ENCODE results near the gene KRTAP4-12.
"Not testable (repeated sequence)": the region's sequence is repeated elsewhere in the genome, so short reads cannot be mapped to it uniquely, and the experiment has no call there.

The KRTAP4-12 gene

DNA sequence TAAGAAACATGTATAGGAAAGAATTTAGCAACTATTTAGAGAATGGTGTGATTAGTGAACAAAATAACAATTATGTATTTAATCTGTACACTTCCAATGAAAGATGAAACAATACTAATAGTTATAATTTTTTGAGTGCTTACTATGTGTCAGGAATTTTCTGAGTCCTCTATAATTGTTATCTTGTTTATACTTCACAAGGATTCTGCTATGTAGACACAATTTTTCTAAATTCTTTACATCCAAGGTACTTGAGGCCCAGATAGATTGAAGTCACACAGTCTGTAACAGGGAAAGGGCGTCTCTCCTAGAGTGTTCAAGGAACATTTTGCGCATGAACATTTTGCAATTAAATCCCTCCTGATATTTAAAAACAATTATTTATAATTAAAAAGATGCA, 1.1 kb upstream of the KRTAP4-12 start:
- no peak for DNase-seq

DNA sequence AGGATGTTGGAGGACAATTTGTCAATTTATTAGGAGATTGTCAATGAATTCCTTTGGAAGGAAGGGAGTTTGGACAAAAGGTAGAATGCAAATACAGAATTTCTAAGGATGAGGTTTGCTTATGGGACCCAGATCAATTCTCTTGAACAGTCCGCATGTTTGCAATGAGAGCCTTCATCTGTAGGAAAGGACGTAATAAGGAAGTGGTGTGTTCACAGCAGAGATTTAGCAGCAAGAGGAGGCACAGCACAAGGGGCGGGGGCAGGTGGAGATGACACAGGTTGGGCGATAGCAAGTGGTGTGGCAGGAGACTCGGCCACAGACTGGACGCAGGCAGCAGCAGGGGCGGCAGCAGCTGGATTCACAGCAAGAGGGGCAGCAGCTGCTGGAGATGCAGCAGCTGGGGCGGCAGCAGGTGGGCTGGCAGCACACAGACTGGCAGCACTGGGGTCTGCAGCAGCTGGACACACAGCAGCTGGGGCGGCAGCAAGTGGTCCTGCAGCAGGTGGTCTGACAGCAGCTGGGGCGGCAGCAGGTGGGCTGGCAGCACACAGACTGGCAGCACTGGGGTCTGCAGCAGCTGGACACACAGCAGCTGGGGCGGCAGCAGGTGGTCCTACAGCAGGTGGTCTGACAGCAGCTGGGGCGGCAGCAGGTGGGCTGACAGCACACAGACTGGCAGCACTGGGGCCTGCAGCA, 541 bp downstream of the KRTAP4-12 start:
- DNase-seq = not testable (repeated sequence)

DNA sequence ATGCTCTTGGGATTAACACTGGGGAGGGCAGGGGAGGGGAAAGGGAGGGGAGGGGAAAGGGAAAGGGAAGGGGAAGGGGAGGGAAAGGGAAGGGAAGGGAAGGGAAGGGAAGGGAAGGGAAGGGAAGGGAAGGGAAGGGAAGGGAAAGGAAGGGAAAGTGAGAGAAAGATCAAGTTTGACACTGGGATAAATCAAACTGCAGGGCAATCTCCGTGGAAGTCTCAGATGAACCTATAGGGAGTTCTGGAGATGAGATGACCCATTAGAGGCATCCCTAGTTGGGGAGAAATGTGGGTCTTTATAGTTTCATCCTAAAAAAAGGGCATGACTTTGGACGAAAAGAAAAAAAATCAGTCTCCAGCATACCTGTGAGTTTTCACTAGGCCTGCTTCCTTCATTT, 2.2 kb downstream of the KRTAP4-12 start:
- DNase-seq = no peak

DNA sequence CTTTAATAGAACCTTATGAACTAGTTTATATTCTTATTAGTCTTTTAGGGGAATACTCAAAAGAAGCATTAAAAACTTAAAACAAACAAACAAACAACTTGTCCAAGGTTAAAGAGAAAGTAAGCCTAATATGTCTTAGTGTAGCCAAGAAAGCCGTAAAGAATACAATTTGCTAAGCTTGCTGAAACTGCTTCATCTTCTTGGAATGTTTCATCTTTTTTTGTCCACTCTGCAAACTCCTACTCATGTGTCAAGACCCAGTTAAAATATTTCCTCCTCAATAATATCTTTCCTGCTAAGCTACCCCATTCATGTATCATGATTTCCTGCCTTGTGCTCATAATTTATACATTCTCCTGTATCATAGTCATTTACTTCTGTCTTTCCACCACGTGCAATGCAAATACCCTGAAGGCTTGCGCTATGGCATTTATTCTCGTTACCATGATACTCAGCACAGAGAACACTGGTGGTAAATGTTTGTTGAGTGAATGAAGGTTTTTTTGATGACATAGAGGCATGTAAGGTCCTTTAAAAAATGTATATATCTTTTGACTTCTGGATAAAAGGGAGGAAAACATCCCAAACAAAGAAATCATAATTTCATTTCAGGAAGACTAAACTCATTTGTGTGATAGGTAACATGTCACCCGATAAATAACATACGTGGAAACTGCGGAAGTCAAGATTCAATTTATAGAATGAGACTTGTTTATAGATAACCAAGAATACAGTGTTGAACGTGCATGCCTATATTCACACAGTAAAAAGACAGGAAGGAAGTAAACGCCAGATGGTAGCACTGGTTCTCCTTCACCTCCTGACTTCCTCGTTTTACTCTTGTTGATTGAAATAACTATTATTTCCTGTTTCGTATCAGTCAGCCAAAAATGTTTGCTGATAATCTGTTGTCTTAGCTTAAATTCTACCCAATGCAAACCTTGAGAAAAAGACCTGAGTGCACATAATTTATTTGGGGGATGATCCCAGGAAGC, 4.0 kb downstream of the KRTAP4-12 start:
- DNase-seq = not testable (repeated sequence)

DNA sequence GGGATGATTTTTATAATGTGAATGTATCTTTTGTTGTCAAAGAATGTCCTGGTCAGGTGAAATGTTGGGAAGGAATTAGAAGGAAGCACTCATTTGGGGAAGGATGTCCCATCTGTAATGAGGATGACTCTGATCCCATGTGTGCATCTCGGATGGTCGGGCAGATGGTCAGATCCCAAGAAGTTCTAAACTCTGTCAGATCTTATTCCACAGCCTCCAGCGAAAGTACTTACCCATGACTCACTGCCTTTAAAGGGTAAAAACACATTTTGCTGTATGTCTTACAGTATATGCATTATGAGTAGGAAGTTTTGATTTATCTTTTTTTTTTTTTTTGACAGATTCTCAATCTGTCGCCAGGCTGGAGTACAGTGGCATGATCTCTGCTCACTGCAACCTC, 5.3 kb downstream of the KRTAP4-12 start:
- DNase-seq = no peak

DNA sequence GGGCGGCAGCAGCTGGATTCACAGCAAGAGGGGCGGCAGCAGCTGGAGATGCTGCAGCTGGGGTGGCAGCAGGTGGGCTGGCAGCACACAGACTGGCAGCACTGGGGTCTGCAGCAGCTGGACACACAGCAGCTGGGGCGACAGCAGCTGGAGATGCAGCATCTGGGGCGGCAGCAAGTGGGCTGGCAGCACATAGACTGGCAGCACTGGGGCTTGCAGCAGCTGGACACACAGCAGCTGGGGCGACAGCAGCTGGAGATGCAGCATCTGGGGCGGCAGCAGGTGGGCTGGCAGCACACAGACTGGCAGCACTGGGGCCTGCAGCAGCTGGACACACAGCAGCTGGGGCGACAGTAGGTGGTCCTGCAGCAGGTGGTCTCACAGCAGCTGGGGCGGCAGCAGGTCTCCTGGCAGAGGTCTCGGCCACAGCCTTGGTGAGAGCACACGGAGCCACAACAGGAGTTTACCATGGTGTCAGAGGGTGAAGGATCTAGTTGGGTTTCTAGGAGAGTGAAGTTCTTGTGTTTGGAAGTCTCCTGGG, 6.1 kb downstream of the KRTAP4-12 start, which contains the start of gene KRTAP4-11:
Gene KRTAP4-11 (minus strand): TSS at position 528 of the 541 bp plus-strand sequence. CDS start 58 bp downstream, at position 470.
- DNase-seq = not testable (repeated sequence)

DNA sequence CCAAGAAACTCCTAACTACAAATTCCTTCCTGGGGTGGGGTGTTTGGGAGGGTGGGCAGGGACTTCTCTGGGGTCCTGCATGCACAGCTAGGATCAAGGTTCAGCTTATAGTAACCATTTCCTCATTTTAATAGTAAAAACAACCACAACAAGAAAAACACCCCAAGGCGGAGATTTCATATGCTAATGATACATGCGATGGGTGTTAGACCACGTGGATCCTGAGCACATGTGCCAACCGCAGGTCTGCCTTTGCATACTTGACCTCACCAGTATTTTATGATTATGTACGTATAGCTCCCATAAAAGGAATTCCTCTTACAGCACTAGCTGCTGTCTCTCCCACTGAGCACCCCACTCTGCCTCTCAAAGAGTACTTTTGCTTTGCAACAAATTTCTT, 7.7 kb downstream of the KRTAP4-12 start:
- no peak for DNase-seq

DNA sequence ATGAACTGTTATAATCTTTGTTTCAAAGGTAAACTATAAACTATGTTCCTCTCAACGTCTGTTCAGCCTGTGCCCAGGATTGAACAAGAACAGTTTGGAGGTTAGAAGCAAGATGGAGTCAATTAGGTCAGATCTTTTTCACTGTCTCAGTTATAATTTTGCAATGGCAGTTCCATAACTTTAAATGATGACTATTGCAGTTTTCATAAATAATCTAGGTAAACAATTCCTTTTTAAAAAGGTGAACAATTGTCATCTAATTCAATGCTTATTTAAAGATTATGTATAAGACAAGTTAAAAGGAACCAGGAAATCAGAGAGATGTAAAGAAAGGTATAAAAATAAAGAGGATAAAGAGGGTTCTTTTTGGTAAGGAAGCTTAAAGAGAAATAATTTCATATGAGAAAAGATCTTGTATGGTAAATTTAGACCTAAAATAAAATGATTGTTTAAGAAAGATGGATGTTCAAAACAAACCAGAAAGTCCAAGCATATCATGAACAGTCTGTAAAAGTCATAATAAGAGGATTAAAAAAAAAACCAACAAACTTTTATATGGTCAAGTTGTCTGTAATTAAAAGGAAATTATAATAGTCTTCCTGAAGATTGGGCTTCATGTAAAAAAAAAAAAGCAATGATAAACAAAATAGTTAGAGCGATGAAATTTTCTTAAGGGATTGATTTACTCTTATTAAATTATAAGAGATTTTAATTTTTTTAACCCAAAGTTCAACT, 12.7 kb downstream of the KRTAP4-12 start:
- no peak for DNase-seq

DNA sequence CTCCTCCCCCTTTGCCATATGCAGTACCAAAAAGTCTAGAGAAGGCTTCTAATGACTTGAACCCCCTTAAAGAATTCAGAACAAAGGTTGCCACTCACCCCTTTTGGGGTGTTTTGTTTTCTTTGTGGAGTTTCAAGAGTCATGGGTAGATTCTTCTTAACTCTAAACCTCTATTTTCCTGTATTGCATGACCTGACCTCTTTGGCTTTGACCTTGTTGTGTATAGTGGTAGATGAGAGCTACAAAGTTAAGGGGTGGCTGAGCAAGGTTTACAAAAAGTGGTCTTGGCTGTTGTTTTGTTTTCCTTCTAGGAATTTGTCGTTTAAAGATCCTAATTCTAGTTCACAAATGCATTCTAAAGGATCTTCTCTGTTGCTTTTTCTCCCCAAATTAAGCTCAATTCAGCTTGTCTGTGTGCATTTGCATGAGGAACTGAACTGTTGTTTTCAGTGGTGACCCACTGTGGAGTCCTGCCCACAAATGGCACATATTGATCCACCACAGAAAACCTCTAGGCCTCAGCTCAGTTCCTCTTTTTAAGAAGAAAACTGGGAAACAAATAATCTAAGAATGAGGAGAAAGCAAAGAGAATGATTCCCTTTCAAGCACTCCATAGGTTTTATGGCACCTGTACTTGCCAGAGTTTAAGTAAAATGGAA, 15.1 kb downstream of the KRTAP4-12 start:
- DNase-seq = not testable (repeated sequence)

DNA sequence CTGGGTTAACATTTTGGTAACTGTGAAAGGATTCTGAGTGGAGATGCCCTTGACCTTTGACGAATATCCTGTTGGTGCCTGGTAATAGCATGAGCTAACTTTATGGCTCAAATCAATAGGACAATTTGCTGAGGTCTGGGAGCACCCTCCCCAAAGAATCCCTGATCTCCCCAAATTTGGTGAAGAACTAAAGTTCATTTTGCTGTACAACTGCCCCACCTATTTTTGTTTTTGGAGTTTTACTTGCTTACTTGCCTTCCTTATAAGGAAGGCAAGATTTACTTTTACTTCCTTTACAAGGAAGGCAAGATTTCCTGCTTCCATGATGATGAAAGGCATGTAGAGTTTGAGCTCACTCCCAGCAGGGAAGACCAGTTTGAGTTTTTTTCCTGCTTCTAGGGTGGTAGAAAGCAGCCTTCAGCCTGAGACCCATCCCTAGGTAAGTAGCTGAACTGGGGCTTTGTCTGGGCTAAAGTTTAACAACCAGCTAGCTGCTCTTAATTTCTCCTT, 16.0 kb downstream of the KRTAP4-12 start:
- DNase-seq = no peak

DNA sequence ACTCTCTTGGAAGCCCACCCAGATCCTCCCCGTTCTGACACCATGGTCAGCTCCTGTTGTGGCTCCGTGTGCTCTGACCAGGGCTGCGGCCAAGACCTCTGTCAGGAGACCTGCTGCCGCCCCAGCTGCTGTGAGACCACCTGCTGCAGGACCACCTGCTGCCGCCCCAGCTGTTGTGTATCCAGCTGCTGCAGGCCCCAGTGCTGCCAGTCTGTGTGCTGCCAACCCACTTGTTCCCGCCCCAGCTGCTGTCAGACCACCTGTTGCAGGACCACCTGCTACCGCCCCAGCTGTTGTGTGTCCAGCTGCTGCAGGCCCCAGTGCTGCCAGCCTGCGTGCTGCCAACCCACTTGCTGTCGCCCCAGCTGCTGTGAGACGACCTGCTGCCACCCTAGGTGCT, 18.6 kb downstream of the KRTAP4-12 start, which contains the start of gene KRTAP4-9:
Gene KRTAP4-9 (plus strand): TSS at position 43 of the 400 bp plus-strand sequence. CDS start 0 bp downstream, at position 43.
- DNase-seq = not testable (repeated sequence)

DNA sequence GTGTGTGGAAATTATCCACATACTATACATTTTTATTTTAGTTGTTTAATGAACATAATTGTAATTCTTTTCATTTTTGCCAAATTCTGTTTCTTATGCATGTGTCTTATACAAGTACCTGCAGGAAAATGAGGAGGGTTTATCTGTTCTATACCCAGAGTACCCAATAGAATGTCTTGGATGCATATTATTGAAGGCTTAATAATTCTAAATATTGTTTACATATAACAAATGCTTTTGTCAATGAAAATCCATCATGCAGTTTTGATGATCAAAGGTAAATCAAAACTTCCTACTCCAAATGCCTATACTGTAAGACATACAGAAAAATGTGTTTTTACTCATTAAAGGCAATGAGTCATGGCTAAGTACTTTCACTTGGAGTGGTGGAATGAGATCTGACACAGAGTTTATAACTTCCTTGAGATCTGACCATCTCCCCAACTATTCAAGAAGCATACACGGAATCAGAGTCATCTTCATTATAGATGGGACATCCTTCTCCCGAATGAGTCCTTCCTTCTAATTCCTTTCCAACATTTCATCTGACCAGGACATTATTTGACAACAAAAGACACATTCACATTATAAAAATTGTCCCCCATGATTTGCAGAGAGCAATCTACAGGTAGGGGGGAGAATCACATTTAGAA, 19.5 kb downstream of the KRTAP4-12 start:
- not testable (repeated sequence) for DNase-seq

DNA sequence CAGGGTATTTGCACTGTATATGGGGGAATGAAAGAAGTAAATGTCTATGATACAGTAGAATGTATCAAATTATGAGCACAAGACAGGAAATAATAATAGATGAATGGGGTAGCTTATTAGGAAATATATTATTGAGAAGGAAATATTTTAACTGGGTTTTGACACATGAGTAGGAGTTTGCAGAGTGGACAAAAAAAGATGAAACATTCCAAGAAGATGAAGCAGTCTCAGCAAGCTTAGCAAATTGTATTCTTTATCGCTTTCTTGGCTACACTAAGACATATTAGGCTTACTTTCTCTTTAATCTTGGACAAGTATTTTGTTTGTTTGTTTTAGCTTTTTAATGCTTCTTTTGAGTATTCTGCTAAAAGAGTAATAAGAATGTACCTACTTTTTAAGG, 20.1 kb downstream of the KRTAP4-12 start:
- no peak for DNase-seq

DNA sequence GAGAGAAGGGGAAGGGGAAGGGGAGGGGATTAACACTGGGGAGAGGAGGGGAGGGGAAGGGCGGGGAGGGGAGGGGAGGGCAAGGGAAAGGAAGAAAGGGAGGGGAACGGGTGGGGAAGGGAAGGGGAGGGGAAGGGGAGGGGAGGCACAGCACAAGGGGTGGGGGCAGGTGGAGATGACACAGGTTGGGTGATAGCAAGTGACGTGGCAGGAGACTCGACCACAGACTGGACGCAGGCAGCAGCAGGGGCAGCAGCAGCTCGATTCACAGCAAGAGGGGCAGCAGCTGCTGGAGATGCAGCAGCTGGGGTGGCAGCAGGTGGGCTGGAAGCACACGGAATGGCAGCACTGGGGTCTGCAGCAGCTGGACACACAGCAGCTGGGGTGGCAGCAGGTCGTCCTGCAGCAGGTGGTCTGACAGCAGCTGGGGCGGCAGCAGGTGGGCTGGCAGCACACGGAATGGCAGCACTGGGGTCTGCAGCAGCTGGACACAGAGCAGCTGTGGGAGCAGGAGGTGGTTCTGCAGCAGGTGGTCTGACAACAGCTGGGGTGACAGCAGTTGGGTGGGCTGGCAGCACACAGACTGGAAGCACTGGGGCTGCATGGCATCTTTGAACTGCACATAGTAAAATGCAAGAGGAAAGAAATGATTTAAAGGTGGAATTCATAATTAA, 22.3 kb downstream of the KRTAP4-12 start, which contains the start of gene KRTAP4-16:
Gene KRTAP4-16 (minus strand): TSS at position 624 of the 674 bp plus-strand sequence. CDS start 0 bp downstream, at position 624.
- no peak for DNase-seq

DNA sequence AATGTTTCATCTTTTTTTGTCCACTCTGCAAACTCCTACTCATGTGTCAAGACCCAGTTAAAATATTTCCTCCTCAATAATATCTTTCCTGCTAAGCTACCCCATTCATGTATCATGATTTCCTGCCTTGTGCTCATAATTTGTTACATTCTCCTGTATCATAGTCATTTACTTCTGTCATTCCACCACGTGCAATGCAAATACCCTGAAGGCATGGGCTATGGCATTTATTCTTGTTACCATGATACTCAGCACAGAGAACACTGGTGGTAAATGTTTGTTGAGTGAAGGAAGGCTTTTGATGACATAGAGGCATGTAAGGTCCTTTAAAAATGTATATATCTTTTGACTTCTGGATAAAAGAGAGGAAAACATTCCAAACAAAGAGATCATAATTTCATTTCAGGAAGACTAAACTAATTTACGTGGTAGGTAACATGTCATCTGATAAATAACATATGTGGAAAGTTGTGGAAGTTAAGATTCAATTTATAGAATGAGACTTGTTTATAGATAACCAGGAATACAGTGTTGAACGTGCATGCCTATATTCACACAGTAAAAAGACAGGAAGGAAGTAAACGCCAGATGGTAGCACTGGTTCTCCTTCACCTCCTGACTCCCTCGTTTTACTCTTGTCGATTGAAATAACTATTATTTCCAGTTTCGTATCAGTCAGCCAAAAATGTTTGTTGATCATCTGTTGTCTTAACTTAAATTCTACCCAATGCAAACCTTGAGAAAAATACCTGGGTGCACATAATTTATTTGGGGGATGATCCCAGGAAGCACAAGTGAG, 24.1 kb downstream of the KRTAP4-12 start:
- not testable (repeated sequence) for DNase-seq

DNA sequence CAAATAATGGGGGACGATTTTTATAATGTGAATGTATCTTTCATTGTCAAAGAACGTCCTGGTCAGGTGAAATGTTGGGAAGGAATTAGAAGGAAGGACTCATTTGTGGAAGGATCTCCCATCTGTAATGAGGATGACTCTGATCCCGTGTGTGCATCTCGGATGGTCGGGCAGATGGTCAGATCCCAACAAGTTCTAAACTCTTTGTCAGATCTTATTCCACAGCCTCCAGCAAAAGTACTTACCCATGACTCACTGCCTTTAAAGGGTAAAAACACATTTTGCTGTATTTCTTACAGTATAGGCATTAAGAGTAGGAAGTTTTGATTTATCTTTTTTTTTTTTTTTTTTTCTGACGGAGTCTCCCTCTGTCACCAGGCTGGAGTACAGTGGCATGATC, 25.5 kb downstream of the KRTAP4-12 start:
- no peak for DNase-seq

DNA sequence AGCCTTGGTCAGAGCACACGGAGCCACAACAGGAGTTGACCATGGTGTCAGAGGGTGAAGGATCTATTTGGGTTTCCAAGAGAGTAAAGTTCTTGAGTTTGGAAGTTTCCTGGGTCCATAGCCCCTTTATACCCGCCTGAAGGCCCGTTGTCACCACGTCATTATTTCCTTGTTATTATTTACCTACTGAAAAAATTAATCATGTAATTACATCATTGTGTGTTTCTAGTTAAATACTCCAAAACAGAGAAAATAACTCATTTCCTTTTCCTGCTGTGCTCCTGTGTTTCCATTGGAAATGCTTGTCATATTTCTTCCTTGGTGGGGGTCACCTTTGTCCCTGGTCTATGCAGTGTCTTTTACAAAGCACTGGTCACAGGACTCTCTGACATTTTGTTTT, 25.9 kb downstream of the KRTAP4-12 start, which contains the start of gene KRTAP4-8:
Gene KRTAP4-8 (minus strand): TSS at position 101 of the 400 bp plus-strand sequence. CDS start 58 bp downstream, at position 43.
- DNase-seq = no peak

DNA sequence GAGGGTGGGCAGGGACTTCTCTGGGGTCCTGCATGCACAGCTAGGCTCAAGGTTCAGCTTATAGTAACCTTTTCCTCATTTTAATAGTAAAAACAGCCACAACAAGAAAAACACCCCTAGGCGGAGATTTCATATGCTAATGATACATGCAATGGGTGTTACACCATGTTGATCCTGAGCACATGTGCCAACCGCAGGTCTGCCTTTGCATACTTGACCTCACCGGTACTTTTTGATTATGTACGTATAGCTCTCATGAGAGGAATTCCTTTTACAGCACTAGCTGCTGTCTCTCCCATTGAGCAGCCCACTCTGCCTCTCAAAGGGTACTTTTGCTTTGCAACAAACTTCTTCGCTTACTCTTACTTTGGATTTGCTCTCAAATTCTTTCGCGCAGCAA, 27.9 kb downstream of the KRTAP4-12 start:
- no peak for DNase-seq

DNA sequence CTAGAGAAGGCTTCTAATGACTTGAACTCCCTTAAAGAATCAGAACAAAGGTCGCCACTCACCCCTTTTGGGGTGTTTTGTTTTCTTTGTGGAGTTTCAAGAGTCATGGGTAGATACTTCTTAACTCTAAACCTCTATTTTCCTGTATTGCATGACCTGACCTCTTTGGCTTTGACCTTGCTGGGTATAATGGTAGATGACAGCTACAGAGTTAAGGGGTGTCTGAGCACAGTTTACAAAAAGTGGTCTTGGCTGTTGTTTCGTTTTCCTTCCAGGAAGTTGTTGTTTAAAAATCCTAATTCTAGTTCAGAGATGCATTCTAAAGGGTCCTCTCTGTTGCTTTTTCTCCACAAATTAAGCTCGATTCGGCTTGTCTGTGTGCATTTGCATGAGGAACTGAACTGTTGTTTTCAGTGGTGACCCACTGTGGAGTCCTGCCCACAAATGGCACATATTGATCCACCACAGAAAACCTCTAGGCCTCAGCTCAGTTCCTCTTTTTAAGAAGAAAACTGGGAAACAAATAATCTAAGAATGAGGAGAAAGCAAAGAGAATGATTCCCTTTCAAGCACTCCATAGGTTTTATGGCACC, 35.1 kb downstream of the KRTAP4-12 start:
- not testable (repeated sequence) for DNase-seq
